Measurements from ENCODE around the gene CUX1. TPM values are rescaled to one million over a fixed set of nuclear protein-coding genes. Genes with fewer than 3 reads are reported as not detected.

Gene CUX1
- total and polyA plus RNA-seq, 2 donors (not counting 1 experiment from before 2014, with no cell fraction given): 10.8 to 86.5 TPM

GRCh38 chr7:102093599-102094315, 276.3 kb downstream of the CUX1 start:
- H3K27me3 ChIP-seq (replicated peaks in 1 of 4; ENCODE audit: control extremely low read depth in 1 of 4, control insufficient read depth in 3 of 4, insufficient read depth in 4 of 4, low read length in 3 of 4): no peaks in the 10 kb centered on the region
- POLR2A ChIA-PET: interaction anchor here (0.7 kb wide), 1 partner anchor 350 kb away, joined by 4 read pairs; no protein-coding TSS in a partner anchor
- no peak overlapping the region for H3K27ac Mint-ChIP-seq
- no peaks in the 10 kb centered on the region for H3K4me1 Mint-ChIP-seq
- CTCF ChIA-PET: no interaction called here
- H3K4me3 Mint-ChIP-seq: no peak overlapping the region
- no peak overlapping the region for H3K9ac ChIP-seq (ENCODE audit: low read length)
- H3K9me3 ChIP-seq (ENCODE audit: control extremely low read depth in 1 of 3, control insufficient read depth in 2 of 3, insufficient read depth in 1 of 3, low read length in 2 of 3): peaks cover 2 to 8% (median 5%) of the 10 kb centered on the region in 3 donors
- H3K36me3 ChIP-seq (replicated peaks in 1 of 2; ENCODE audit: control extremely low read depth in 1 of 2, control insufficient read depth in 1 of 2, extremely low read depth in 1 of 2, insufficient read depth in 2 of 2, low read length in 1 of 2): peaks cover 1 to 5% of the 10 kb centered on the region in 2 experiments
- TF ChIP-seq CTCF (IDR thresholded peaks at IDR 0.05): no peak
- no peak for TF ChIP-seq EZH2 (IDR thresholded peaks at IDR 0.05; ENCODE audit: borderline replicate concordance, insufficient read depth, low read depth, low read length, poor library complexity, severe bottlenecking)
- DNase-seq (no peak), ATAC-seq (ENCODE audit: low read depth) (no peak)
- intact Hi-C loops (cut with micrococcal nuclease): no loop called here
- no peaks in the 10 kb centered on the region for H3K4me1 ChIP-seq (ENCODE audit: control insufficient read depth in 2 of 2, insufficient read depth in 2 of 2, low read length in 2 of 2)
- H3K4me2 ChIP-seq (replicated peaks; ENCODE audit: low read depth, low read length, poor library complexity, severe bottlenecking): no peak overlapping the region
- H4K20me1 ChIP-seq (ENCODE audit: control insufficient read depth, insufficient read depth, low read length, poor library complexity, severe bottlenecking): no peaks in the 10 kb centered on the region
- WGBS (ENCODE audit: insufficient coverage): 97% methylated on average over 6 of the region's 14 CpGs
- no peaks in the 10 kb centered on the region for H3K27me3 Mint-ChIP-seq
- H3K27ac ChIP-seq (ENCODE audit: low read length in 2 of 2): no peak overlapping the region
- H3K9me3 Mint-ChIP-seq (ENCODE audit: insufficient read depth): peaks cover 9% of the 10 kb centered on the region
- H2AFZ ChIP-seq (ENCODE audit: insufficient read depth, low read depth, low read length, poor library complexity, severe bottlenecking): no peak overlapping the region
- H3K4me3 ChIP-seq (ENCODE audit: control extremely low read depth in 1 of 5, extremely low read depth in 1 of 5, insufficient read depth in 1 of 5, low read depth in 2 of 5, low read length in 4 of 5): no peak overlapping the region
- H3K79me2 ChIP-seq (ENCODE audit: control insufficient read depth, insufficient read depth, low read length): no peaks in the 10 kb centered on the region

- H3K4me2 ChIP-seq (replicated peaks; ENCODE audit: low read depth, low read length, poor library complexity, severe bottlenecking): no peak overlapping the region
Observed at GRCh38 chr7:102094316-102094650, 276.9 kb downstream of the CUX1 start.

More at GRCh38 chr7:102094316-102094650, 276.9 kb downstream of the CUX1 start:
- Histone ChIP-seq H4K20me1 (ENCODE audit: control insufficient read depth, insufficient read depth, low read length, poor library complexity, severe bottlenecking) (no peaks in the 10 kb centered on the region), H3K9ac (ENCODE audit: low read length) (no peak overlapping the region), H3K9me3 (ENCODE audit: control extremely low read depth in 1 of 3, control insufficient read depth in 2 of 3, insufficient read depth in 1 of 3, low read length in 2 of 3) (peaks cover 2 to 6% (median 5%) of the 10 kb centered on the region in 3 donors), H3K4me3 (ENCODE audit: control extremely low read depth in 1 of 5, extremely low read depth in 1 of 5, insufficient read depth in 1 of 5, low read depth in 2 of 5, low read length in 4 of 5) (no peak overlapping the region), H3K4me1 (ENCODE audit: control insufficient read depth in 2 of 2, insufficient read depth in 2 of 2, low read length in 2 of 2) (no peaks in the 10 kb centered on the region), H2AFZ (ENCODE audit: insufficient read depth, low read depth, low read length, poor library complexity, severe bottlenecking) (no peak overlapping the region), H3K79me2 (ENCODE audit: control insufficient read depth, insufficient read depth, low read length) (no peaks in the 10 kb centered on the region), H3K27me3 (replicated peaks in 1 of 4; ENCODE audit: control extremely low read depth in 1 of 4, control insufficient read depth in 3 of 4, insufficient read depth in 4 of 4, low read length in 3 of 4) (no peaks in the 10 kb centered on the region), H3K36me3 (replicated peaks in 1 of 2; ENCODE audit: control extremely low read depth in 1 of 2, control insufficient read depth in 1 of 2, extremely low read depth in 1 of 2, insufficient read depth in 2 of 2, low read length in 1 of 2) (peaks cover 0 to 5% of the 10 kb centered on the region in 2 experiments), H3K27ac (ENCODE audit: low read length in 2 of 2) (no peak overlapping the region)
- DNase-seq (no peak), ATAC-seq (ENCODE audit: low read depth) (no peak)
- TF ChIP-seq CTCF (IDR thresholded peaks at IDR 0.05) (no peak), EZH2 (IDR thresholded peaks at IDR 0.05; ENCODE audit: borderline replicate concordance, insufficient read depth, low read depth, low read length, poor library complexity, severe bottlenecking) (no peak)
- Mint-ChIP-seq H3K9me3 (ENCODE audit: insufficient read depth) (peaks cover 5% of the 10 kb centered on the region), H3K4me3 (no peak overlapping the region), H3K4me1 (no peaks in the 10 kb centered on the region), H3K27me3 (no peaks in the 10 kb centered on the region), H3K27ac (no peak overlapping the region)
- WGBS (ENCODE audit: insufficient coverage): 100% methylated on average over 4 of the region's 4 CpGs
- CTCF ChIA-PET: no interaction called here
- intact Hi-C loops (cut with micrococcal nuclease): no loop called here
- POLR2A ChIA-PET: no interaction called here
